ENCODE results near the gene NFKBIB. TPM values are rescaled to one million over a fixed set of nuclear protein-coding genes. Genes with fewer than 3 reads are reported as not detected.

The NFKBIB gene
- total and polyA plus RNA-seq, 2 donors (not counting 3 experiments of a cell fraction or from before 2014, with no cell fraction given) = 25.0 to 30.8 TPM

DNA sequence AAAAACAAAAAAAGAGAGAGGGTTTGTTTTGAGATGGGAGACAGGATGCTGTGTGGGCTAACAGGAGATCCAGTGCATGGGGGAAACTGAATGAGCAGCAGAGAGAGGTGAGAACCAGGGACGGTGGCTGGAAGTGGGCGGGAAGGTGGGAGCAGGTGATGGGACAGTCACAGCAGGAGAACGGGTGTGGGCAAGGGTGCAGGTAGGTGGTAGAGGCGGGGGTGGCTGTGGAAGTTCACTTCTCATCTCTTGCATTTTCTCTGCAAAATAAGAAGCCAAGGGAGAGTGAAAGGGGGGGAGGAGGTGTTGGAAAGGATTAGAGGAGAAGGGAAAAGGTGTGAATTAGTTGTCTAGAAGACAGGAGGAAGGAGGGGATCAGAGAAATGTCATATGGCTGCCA lies 53.9 kb downstream of the NFKBIB start:
- FAIRE-seq (no peak), DNase-seq (ENCODE audit: low read depth, low spot score) (no peak)
- Histone ChIP-seq H3K9ac (replicated peaks; ENCODE audit: extremely low read depth, insufficient read depth, low read length) (no peak overlapping the region), H3K27ac (ENCODE audit: insufficient read depth, low read depth, low read length) (no peak overlapping the region), H3K27me3 (ENCODE audit: control insufficient read depth in 2 of 2, insufficient read depth in 2 of 2, low read length in 2 of 2) (no peaks in the 10 kb centered on the region), H3K9me1 (replicated peaks; ENCODE audit: control insufficient read depth, extremely low read depth, insufficient read depth, low read length) (no peaks in the 10 kb centered on the region), H3K4me3 (replicated peaks in 1 of 3; ENCODE audit: insufficient read depth in 1 of 3, low read depth in 1 of 3, low read length in 3 of 3) (no peak overlapping the region), H4K20me1 (replicated peaks; ENCODE audit: control insufficient read depth, extremely low read depth, insufficient read depth, low read length) (no peaks in the 10 kb centered on the region), H3K36me3 (ENCODE audit: control insufficient read depth in 2 of 2, extremely low read depth in 1 of 2, insufficient read depth in 2 of 2, low read length in 2 of 2) (peaks cover 0 to 2% of the 10 kb centered on the region in 2 experiments), H3K4me1 (ENCODE audit: control insufficient read depth, extremely low read depth, insufficient read depth, low read length) (no peaks in the 10 kb centered on the region), H2AFZ (ENCODE audit: low read depth, low read length) (no peak overlapping the region), H3K79me2 (ENCODE audit: control insufficient read depth, insufficient read depth, low read length) (no peaks in the 10 kb centered on the region), H3K4me2 (ENCODE audit: insufficient read depth, low read length) (no peak overlapping the region), H3K9me3 (replicated peaks; ENCODE audit: control insufficient read depth, insufficient read depth, low read length) (no peaks in the 10 kb centered on the region)
- no TSS peak for BruUV-seq (replicated peaks)
- POLR2A ChIA-PET = no interaction called here
- CTCF ChIA-PET = interaction anchor here (0.9 to 2.3 kb wide), 4 partner anchors 8 to 551 kb away, joined by 3 to 8 read pairs (median 6); partner anchors contain the start of genes FAM98C, MRPS12 and SARS2
- intact Hi-C loops (cut with micrococcal nuclease) = no loop called here
- TF ChIP-seq POLR2A (IDR thresholded peaks at IDR 0.05; ENCODE audit: low read depth, low read length) = no peak
- no peak for TF ChIP-seq MYC (IDR thresholded peaks at IDR 0.05; ENCODE audit: low read depth, low read length)
- no peak for TF ChIP-seq FOS (IDR thresholded peaks at IDR 0.05; ENCODE audit: borderline replicate concordance, insufficient read depth, low read length)
- no peak for TF ChIP-seq EZH2 (IDR thresholded peaks at IDR 0.05; ENCODE audit: borderline replicate concordance, low read depth, low read length, severe bottlenecking)
- TF ChIP-seq JUN (IDR thresholded peaks at IDR 0.05; ENCODE audit: borderline replicate concordance, insufficient read depth, insufficient read length, low read depth) = no peak
- TF ChIP-seq, protein P1, sequence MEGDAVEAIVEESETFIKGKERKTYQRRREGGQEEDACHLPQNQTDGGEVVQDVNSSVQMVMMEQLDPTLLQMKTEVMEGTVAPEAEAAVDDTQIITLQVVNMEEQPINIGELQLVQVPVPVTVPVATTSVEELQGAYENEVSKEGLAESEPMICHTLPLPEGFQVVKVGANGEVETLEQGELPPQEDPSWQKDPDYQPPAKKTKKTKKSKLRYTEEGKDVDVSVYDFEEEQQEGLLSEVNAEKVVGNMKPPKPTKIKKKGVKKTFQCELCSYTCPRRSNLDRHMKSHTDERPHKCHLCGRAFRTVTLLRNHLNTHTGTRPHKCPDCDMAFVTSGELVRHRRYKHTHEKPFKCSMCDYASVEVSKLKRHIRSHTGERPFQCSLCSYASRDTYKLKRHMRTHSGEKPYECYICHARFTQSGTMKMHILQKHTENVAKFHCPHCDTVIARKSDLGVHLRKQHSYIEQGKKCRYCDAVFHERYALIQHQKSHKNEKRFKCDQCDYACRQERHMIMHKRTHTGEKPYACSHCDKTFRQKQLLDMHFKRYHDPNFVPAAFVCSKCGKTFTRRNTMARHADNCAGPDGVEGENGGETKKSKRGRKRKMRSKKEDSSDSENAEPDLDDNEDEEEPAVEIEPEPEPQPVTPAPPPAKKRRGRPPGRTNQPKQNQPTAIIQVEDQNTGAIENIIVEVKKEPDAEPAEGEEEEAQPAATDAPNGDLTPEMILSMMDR (IDR thresholded peaks at IDR 0.05; ENCODE audit: extremely low read depth in 1 of 2, insufficient read depth in 1 of 2, low read depth in 1 of 2, low read length in 2 of 2) = no peak
- no peak for TF ChIP-seq POLR2AphosphoS5 (IDR thresholded peaks at IDR 0.05; ENCODE audit: insufficient read depth, low read depth, low read length)
- TF ChIP-seq, protein P2, sequence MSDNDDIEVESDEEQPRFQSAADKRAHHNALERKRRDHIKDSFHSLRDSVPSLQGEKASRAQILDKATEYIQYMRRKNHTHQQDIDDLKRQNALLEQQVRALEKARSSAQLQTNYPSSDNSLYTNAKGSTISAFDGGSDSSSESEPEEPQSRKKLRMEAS (IDR thresholded peaks at IDR 0.05; ENCODE audit: insufficient read depth, insufficient read length) = no peak
- TF ChIP-seq GATA2 (IDR thresholded peaks at IDR 0.05; ENCODE audit: insufficient read depth, insufficient read length, low read depth, low read length) = no peak
- dilution Hi-C loops (cut with MboI; ENCODE audit: extremely low pct_ligation_motif_present, low sequenced_read_pairs) = no loop called here

Data from endothelial cell of umbilical vein (primary cell).